ENCODE measurements around the gene PREP. TPM values are rescaled to one million over a fixed set of nuclear protein-coding genes. Genes with fewer than 3 reads are reported as not detected.
A peak's percentile ranks its signal among the peaks of the same experiment; 100 is the strongest.
"Not testable (repeated sequence)": the region's sequence is repeated elsewhere in the genome, so short reads cannot be mapped to it uniquely, and the experiment has no call there.

PREP gene
- total RNA-seq, 1 donor from 2014 or later, result 39.6 TPM

DNA sequence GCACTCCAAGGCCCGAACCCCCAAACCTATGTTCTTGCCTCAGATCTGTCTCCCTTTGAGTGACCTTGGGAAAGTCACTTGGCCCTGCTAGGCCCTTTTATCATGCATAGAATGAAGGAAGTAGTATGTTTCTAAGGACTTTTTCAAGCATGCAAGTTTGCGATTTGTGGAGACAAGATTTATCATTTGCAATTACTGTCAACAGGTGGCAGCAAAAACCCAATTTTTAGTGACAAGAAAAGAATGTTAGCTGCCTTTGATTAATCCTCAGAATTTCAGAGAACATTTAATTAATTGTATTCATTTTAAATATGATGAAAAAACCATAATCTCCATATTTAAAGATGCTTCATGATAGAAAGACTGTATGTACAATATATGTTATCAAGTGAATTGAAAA, 28.3 kb upstream of the PREP start:
- peak; percentile 38 for DNase-seq (ENCODE audit: low spot score)

DNA sequence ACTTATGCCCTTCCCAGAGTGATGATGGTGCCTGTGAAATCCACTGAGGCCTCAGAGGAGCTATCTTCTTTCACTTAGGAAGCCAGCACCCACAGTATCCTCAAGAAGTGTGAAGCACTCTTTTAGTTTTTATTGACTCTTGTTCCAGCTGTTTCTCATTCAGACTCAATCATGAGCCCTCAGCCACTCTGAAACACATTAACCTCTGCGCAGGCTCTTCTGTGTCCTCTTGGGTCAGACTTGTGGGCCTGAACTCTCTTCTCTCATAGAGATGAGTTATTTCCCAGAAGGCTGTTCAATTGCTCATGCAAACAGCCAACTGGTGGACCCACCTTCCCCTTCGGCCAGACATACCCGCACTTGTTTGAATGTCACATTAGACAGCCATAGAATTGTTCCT, 27.8 kb upstream of the PREP start:
- no peak overlapping the region for H3K27ac Mint-ChIP-seq (ENCODE audit: unreplicated experiment)
- H3K9me3 Mint-ChIP-seq (ENCODE audit: unreplicated experiment), result no peaks in the 10 kb centered on the region
- H3K36me3 Mint-ChIP-seq (ENCODE audit: low read depth, unreplicated experiment), result no peaks in the 10 kb centered on the region
- TF ChIP-seq, protein P1, sequence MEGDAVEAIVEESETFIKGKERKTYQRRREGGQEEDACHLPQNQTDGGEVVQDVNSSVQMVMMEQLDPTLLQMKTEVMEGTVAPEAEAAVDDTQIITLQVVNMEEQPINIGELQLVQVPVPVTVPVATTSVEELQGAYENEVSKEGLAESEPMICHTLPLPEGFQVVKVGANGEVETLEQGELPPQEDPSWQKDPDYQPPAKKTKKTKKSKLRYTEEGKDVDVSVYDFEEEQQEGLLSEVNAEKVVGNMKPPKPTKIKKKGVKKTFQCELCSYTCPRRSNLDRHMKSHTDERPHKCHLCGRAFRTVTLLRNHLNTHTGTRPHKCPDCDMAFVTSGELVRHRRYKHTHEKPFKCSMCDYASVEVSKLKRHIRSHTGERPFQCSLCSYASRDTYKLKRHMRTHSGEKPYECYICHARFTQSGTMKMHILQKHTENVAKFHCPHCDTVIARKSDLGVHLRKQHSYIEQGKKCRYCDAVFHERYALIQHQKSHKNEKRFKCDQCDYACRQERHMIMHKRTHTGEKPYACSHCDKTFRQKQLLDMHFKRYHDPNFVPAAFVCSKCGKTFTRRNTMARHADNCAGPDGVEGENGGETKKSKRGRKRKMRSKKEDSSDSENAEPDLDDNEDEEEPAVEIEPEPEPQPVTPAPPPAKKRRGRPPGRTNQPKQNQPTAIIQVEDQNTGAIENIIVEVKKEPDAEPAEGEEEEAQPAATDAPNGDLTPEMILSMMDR (IDR thresholded peaks at IDR 0.05; ENCODE audit: unreplicated experiment), result no peak
- no peak overlapping the region for H3K4me3 Mint-ChIP-seq (ENCODE audit: unreplicated experiment)
- peaks cover 16% of the 10 kb centered on the region for H3K4me1 Mint-ChIP-seq (ENCODE audit: unreplicated experiment)
- no peak for DNase-seq (ENCODE audit: low spot score)
- H3K27me3 Mint-ChIP-seq (ENCODE audit: unreplicated experiment), result peaks cover 4% of the 10 kb centered on the region

More for the DNA sequence above, 28.3 kb upstream of the PREP start:
- Mint-ChIP-seq H3K4me1 (ENCODE audit: unreplicated experiment) (peaks cover 16% of the 10 kb centered on the region), H3K27me3 (ENCODE audit: unreplicated experiment) (peaks cover 4% of the 10 kb centered on the region), H3K27ac (ENCODE audit: unreplicated experiment) (no peak overlapping the region), H3K9me3 (ENCODE audit: unreplicated experiment) (no peaks in the 10 kb centered on the region), H3K4me3 (ENCODE audit: unreplicated experiment) (no peak overlapping the region), H3K36me3 (ENCODE audit: low read depth, unreplicated experiment) (no peaks in the 10 kb centered on the region)
- TF ChIP-seq, protein P1 (IDR thresholded peaks at IDR 0.05; ENCODE audit: unreplicated experiment), result peak; percentile 76

DNA sequence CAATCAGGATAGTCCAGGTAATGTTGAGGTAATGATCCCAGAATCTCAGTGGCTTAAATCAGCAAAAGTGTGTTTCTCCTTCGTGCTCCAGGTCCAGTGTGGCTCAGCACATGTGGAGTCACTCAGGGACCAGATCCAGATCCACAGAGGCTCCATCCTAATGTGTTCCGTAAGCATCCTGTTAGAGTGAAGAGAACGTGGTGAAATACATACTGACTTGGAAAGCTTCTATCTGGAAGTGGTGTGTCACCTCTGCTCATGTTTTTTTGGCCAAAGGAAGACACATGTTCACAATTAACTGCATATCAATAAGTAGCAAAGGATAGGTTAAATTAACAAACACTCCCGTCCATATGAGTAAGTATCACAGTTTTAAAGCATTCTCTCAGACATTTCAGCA, 26.8 kb upstream of the PREP start:
- Mint-ChIP-seq H3K4me3 (ENCODE audit: unreplicated experiment) (no peak overlapping the region), H3K4me1 (ENCODE audit: unreplicated experiment) (peaks cover 16% of the 10 kb centered on the region), H3K27ac (ENCODE audit: unreplicated experiment) (no peak overlapping the region), H3K27me3 (ENCODE audit: unreplicated experiment) (peaks cover 4% of the 10 kb centered on the region), H3K9me3 (ENCODE audit: unreplicated experiment) (no peaks in the 10 kb centered on the region), H3K36me3 (ENCODE audit: low read depth, unreplicated experiment) (no peaks in the 10 kb centered on the region)
- no peak for DNase-seq (ENCODE audit: low spot score)
- TF ChIP-seq, protein P1 (IDR thresholded peaks at IDR 0.05; ENCODE audit: unreplicated experiment), result no peak

DNA sequence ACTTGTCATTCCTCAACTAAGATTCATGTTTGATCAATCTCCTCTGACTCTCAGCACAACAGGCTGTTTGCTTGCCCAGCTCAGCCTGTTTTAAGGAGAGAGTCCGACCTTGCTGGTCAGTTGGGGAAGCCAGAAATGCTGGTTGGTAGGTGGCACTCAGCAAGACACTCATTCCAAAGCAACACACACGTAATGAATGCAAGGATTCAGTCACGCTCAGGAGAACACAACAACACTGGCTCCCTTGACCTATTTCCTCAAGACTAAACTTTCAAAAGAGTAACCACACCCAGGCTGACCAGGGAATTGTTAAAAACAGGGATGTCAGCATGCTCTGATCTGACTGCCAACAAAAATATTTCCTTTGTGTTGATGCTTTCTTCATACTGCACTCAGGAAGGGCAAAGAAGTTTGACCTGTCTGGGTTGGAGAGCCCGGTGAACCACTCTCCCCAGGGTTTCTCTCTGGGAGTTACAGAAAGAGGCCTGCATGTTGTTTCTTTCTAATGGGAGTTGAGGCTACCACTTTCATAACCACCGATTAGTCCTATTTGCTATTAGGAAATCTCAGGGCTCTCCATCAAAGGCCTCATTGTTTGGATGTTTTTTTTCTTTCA, 25.6 kb upstream of the PREP start:
- peaks cover 4% of the 10 kb centered on the region for H3K27me3 Mint-ChIP-seq (ENCODE audit: unreplicated experiment)
- DNase-seq (ENCODE audit: low spot score), result no peak
- TF ChIP-seq, protein P1 (IDR thresholded peaks at IDR 0.05; ENCODE audit: unreplicated experiment), result no peak
- no peaks in the 10 kb centered on the region for H3K36me3 Mint-ChIP-seq (ENCODE audit: low read depth, unreplicated experiment)
- H3K4me3 Mint-ChIP-seq (ENCODE audit: unreplicated experiment), result no peak overlapping the region
- peaks cover 16% of the 10 kb centered on the region for H3K4me1 Mint-ChIP-seq (ENCODE audit: unreplicated experiment)
- H3K27ac Mint-ChIP-seq (ENCODE audit: unreplicated experiment), result peak overlapping the region; percentile 45
- no peaks in the 10 kb centered on the region for H3K9me3 Mint-ChIP-seq (ENCODE audit: unreplicated experiment)

DNA sequence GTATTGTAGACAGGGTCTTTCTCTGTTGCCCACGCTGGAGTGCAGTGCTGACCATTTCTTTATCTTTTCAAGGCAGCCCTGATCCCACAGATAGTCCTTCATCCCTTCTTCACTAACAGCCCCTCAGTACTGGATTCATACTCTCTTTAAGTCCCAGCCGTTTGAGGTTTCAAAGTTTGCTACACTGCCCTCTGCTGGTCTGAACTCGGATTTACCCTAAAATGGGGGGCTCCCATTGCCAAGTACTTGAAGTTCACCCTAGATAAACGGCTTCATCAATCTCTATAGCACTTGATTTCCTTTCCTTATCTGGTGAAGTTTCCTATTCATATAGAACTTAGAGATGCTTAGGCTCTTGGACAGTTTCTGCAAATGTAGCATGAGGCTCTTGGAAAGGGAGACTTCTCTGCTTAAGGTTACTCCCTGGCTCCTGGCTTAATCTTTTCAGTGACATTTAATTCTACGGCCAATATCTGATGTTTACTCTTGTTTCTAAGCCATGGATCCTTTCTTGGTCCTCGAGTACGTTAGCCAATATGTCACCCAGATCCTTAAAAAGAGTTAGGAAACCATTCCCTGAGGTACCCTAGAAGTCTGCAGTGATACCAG, 21.4 kb upstream of the PREP start:
- TF ChIP-seq, protein P1 (IDR thresholded peaks at IDR 0.05; ENCODE audit: unreplicated experiment), result peak; percentile 79
- Mint-ChIP-seq H3K36me3 (ENCODE audit: low read depth, unreplicated experiment) (no peaks in the 10 kb centered on the region), H3K27ac (ENCODE audit: unreplicated experiment) (no peak overlapping the region), H3K9me3 (ENCODE audit: unreplicated experiment) (no peaks in the 10 kb centered on the region), H3K4me1 (ENCODE audit: unreplicated experiment) (peaks cover 16% of the 10 kb centered on the region), H3K4me3 (ENCODE audit: unreplicated experiment) (no peak overlapping the region), H3K27me3 (ENCODE audit: unreplicated experiment) (peaks cover 4% of the 10 kb centered on the region)
- DNase-seq (ENCODE audit: low spot score), result peak; percentile 69

DNA sequence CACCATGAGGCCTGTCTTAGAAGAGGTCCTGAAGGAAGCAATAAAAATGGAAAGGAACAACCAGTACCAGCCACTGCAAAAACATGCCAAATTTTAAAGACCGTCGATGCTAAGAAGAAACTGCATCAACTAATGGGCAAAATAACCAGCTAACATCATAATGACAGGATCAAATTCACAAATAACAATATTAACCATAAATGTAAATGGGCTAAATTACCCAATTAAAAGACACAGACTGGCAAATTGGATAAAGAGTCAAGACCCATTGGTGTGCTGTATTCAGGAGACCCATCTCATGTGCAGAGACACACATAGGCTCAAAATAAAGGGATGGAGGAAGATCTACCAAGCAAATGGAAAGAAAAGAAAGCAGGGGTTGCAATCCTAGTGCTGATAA, 14.1 kb upstream of the PREP start:
- not testable (repeated sequence) for H3K27me3 Mint-ChIP-seq (ENCODE audit: unreplicated experiment); H3K4me3 Mint-ChIP-seq (ENCODE audit: unreplicated experiment); H3K9me3 Mint-ChIP-seq (ENCODE audit: unreplicated experiment); DNase-seq (ENCODE audit: low spot score); H3K27ac Mint-ChIP-seq (ENCODE audit: unreplicated experiment); H3K4me1 Mint-ChIP-seq (ENCODE audit: unreplicated experiment); H3K36me3 Mint-ChIP-seq (ENCODE audit: low read depth, unreplicated experiment)
